NCI-H1694 treated with DMSO at 0.1 percent for 48 hours (cell line): Measurements from ENCODE around the gene P4HB.
"Not testable (repeated sequence)": the region's sequence is repeated elsewhere in the genome, so short reads cannot be mapped to it uniquely, and the experiment has no call there.

ENCODE experiments used
- DNase-seq: peaks from one replicate; lab custom pipeline; 2025; lab: John Stamatoyannopoulos, UW

Gene P4HB

DNA sequence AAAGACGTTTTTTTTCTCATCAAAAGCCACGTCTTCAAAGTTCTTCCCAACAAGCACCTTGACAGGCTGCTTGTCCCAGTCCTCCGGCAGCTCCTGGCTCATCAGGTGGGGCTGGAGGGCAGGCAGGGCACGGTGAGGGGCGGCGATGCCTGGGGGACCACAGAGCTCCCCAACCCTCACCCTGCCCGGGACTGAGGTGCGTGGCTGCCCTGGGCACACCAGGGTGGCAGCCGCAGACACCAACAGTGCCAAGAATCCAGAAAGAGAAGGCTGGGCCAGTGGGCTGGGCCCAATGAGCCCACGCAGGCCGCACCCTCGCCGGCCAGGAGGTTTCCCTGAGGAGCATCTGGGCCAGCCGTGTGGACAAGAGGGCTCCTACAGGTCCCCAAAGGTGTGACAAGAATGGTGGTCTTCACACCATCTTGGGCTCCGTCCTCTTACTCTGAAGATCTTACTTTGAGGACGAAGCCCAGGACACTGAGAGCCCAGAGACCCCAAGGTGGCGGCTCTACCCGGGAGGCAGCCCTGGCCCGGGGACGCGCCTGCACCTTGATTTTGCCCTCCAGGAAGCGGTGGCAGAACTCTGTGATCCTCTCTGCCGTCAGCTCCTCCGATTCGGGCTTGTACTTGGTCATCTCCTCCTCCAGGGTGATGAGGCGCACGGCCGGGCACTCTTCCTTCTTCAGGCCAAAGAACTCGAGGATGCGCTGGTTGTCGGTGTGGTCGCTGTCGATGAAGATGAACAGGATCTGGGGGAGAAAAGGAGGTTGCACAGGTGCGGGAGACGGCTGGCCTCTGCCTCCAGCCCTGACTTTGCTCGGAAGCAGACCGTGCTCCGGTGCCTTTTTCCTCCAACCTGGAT is 14.2 kb downstream of the P4HB start:
- no peak for DNase-seq

GRCh38 chr17:81845361-81845760 is 15.0 kb downstream of the P4HB start:
- no peak for DNase-seq

DNA sequence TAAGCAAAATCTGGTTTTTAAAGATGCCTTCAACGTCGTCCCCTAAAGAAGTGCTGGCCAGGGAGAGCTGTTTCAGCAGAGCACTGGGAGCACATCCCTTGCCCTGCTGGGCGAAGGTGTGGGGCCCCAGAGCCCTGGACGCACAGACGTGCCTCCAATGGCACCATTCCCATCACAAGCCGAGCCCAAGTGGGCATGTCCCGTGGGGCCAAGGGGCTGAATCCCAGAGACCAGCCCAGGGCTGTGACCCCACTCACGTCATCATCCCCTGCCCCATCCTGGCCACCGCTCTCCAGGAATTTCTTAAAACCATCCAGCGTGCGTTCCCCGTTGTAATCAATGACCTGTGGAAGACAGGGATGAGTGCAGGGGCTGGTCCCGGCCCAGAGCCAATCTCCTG is 15.4 kb downstream of the P4HB start:
- DNase-seq: no peak

- no peak for DNase-seq
Measured at GRCh38 chr17:81844327-81844851, 15.9 kb downstream of the P4HB start.

DNA sequence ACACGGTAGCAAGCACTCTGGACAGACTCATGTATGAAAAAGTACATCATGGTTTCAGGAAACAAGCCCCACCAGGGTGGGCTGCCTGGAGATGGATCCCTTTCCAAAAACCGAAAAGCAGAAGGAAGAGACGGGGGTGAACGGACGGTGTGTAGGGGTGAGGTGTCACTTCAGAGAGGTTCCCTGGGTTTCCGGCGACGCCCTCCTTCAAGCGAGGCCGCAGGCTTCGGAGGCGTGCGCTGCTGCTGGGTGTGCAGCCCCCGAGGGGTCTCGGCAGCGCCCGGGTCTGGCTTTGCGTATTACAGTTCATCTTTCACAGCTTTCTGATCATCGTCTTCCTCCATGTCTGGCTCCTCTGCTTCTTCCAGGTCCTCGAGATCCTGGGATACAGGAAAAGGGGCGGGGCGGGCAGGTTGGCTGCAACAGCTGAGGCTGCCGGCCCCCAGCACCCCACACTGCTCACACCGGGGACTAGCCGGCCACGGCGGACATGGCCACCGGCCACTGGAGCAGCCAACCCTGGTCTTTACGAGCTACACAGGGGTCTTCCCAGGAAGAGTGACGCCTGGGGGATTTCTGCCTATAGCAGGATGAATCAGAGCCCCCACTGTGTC is 16.5 kb downstream of the P4HB start:
- no peak for DNase-seq

DNA sequence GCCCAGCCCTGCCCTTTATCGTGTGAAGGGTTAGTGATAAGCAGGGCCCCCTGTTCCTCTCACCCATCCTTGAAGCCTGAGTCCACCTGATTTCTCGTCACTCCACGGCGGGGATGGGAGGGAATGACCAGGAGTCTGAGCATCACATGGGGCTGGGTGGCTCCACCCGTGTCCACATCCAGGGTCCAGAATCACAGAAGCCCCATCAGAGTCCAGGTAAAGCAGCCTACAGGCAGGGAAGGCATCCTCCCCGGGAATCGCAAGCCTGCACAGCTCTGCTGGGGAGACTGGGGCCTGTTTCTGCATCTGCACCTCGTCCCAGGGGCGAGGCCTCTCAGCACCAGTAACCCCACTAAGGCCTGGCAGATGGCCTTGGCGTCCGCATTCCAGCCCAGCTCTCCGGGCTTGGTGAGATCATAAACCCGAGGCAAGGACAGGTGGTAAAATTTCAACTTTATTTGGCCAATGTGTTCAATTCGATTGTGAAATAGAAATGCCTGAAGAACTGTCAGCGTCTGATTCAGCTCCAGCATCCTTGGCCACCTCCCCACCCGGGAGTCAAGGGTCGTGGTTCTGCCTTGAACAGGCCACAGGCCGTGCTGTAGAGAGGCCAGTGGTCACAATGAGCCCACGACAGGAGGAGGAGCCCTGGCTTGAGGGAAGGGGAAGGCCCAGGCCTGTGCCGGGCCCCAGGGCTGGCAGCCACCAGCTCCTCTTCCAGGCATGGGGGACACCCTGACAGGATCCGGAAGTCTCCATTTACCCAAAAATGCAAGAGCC is 17.4 kb downstream of the P4HB start:
- no peak for DNase-seq

DNA sequence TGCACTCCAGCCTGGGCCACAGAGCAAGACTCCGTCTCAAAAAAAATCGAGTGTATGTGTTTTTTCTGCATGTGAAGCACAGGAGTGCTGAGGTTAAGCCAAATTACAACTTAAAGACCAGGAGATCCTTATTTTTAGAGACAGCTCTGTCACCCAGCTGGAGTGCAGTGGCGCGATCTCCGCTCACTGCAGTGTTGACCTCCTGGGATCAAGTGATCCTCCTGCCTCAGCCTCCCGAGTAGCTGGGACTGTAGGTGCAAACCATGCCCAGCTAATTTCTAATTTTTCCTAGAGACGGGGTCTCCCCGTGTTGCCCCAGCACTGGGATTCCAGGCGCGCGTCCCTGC is 18.0 kb downstream of the P4HB start:
- no peak for DNase-seq

DNA sequence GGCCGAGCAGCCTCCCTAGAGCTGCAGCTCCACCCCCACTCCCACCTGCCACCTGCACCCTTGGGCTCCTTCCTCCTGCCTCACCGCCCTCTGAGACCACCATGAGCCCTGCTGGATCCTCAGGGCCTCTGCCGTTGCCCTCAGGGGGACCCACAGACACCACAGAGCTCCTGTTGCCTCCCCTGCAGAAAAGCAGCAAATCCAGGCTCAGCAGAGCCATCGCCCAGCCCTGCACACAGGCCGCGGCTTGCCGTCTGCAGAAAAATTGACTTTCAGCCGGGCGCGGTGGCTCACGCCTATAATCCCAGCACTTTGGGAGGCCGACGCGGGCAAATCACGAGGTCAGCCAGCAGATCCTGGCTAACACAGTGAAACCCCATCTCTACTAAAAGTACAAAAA is 18.5 kb downstream of the P4HB start:
- no peak for DNase-seq

DNA sequence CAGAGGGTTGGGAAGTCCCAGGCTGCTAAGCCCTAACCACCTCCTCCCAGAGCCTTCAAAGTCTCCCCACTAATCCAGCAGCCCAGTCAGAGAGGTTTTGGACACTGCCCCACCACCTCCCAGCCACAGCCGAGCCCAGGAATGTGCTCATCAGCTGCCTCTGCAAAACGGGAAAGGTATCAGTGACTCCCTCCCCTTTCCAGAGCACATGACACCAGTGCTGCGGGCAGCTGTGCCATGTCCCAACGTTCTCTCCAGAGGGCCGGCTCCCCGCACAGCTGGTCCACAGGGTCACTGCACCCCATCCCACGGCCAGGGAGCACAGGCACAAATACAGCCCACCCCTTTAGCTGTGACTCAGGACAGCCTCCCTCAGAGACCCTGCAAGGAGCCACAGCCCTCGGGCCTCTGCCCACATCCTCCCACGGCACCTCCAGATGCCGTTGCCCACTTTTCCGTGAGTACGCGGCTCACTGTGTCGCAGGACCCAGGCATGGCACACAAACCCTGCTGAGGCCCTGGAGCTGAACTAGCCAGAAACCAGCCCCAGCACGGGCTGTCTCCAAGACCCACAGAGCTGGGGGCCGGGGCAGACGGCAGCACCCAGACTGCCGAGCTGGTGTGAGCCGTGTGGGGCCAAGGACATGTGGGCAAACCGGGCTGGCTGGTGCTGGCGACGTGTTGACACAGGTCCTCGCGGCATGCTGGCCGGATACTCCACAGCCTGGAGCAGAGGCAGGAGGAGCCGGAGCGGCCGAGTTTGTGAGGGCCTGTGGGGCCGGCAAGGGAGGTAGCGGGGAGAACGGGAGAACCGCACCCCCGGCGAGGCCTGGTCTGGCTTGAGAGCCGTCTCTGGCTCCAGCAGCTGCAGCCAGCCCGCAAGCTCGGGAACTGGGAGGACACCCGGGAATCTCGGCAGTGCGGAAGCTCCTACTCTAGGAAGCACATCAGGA is 19.2 kb downstream of the P4HB start:
- no peak for DNase-seq

DNA sequence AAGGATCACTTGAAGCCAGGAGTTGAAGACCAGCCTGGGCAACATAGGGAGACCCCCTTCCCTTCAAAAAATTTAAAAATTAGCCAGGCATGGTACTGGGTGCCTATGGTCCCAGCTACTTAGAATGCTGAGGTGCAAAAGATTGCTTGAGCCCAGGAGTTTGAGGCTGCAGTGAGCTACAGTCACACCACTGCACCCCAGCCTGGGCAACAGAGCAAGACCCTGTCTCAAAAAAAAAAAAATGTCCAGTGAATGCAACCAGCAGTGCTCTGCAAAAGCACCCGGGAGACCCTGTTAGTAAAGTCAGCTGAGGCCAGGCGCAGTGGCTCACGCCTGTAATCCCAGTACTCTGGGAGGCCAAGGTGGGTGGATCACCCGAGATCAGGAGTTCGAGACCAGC is 20.3 kb downstream of the P4HB start:
- not testable (repeated sequence) for DNase-seq

DNA sequence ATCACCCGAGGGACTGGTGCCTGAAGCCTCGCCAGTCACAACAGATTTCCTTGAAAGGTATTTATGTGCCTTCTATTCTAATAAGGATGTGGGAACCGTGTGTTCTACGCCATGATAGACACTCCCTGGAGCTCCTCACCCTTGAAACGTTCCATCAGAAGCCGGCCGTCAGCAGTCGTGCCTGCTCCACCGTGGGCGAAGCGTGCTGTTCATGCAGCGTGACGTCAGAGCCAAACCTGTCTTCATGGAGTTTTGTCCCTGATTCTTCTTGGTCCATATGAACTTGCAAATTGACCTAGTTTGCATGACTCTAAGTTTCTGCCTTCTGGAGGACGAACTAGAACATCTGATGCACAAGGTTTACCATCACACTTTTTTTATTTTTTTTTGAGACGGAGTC is 21.0 kb downstream of the P4HB start:
- no peak for DNase-seq

DNA sequence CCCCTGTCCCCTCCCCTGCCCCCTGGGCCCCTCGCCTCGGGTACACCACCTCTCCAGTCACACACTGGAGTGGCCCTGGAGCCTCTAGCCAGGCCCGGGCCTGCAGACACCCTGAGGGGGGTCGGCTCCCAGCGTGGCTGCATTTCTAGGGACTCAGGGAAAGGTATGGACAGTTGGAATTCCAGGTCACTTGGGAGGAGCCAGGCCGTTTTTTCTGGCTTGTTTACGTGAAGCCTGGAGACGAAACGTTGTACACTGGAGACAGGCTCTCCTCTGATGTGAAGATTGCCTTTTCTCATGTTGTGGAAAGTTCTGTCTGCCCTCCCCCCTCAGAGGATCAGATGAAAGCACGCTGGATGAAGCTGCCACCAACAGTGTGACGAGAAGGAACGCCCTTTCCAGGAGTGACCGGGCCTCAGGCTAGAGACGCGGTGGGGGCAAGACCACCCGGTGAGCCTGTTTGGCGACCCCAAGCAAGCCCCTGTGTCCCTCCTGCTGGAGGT is 21.5 kb downstream of the P4HB start:
- DNase-seq: no peak

DNA sequence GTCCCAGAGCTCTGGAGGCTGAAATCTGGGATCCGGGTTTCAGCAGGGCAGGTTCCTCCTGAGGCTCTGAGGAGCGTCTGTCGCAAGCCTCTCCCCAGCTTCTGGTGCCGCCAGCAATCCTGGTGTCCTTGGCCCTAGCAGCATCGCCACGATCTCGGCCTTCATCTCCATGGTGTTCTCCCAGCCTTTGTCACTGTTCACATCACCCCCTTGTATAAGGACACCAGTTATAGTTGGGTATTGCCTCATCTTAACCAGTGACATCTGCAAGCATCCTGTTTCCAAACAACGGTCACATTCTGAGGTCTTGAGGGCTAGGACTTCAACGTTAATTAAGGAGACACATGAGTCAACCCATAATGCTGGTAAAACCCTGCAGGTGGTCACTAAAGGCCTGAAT is 22.7 kb downstream of the P4HB start:
- peak; percentile 16 for DNase-seq

DNA sequence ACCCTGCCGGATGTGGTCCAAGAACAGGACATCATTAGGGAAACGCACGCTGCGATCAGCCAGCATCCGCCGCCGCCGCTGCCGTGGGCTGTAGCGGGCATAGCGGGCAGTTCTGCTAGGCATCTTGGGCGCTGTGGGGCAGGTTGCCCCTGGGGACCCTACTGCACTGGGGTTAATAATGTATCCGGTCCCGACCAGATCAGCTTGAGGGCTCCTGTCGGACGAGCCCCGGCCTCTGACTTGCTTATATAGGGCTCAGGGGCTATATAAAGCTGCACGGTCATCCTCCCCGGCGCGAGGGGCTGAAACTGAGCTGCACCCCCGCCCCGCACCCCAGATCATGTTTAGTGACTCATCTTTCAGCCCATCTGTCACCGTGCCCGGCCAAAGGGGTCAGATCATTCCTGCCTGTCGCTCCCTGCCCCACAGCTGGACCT is 25.5 kb downstream of the P4HB start, which contains the start of gene PPP1R27:
TSS of gene PPP1R27 (minus strand) at position 220 of the 437 bp plus-strand sequence. CDS start at position 123, 97 bp downstream.
- DNase-seq: no peak

DNA sequence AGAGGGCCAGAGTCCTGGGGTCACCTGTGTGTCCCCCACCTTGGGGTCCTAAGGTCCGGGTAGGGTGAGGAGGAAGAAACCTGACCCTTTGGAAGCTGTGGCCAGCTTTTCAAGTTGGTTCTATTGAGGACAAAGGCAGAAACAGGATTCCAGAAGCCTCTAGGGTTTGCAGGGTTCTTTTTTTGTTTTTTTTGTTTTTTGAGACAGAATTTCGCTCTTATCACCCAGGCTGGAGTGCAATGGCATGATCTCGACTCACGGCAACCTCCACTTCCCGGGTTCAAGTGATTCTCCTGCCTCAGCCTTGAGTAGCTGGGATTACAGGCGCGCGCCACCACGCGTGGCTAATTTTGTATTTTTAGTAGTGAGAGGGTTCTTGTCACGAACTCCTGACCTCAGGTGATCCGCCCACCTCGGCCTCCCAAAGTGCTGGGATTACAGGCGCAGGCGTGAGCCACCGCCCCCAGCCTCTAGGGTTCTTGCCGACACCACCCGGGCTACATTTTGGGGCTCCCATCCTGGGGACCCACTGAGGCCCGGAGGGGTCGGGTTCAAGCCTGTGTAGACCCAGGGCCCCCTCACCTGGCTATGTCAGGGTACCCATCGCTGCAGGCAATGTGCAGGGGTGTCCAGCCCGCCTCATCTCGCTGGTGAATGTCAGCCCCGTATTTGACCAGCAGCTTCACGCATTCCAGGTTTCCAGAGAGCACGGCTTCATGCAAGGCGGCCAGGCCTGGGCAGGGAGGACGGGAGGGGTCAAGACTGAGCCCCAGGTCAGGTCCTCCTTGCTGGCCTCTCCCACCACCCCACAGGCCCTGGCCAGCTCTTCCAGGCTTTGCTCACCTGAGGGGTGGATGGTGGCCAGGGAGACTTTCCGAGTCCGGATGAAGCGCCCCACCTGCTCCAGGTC is 26.2 kb downstream of the P4HB start:
- no peak for DNase-seq

GRCh38 chr17:81833160-81833920 is 27.0 kb downstream of the P4HB start, which contains the start of gene MCRIP1:
Gene MCRIP1, minus strand, starts transcription at chr17:81833291. Its CDS starts 8,785 bp downstream, at chr17:81824506.
- DNase-seq: peak; percentile 81

GRCh38 chr17:81832608-81833159 is 27.7 kb downstream of the P4HB start:
- no peak for DNase-seq

GRCh38 chr17:81831957-81832607 is 28.3 kb downstream of the P4HB start:
- peak; percentile 29 for DNase-seq
